Activated naive CD4-positive, alpha-beta T cell treated with anti-CD3 and anti-CD28 coated beads for 36 hours (primary cell): ENCODE data around the gene SUCNR1. TPM values are rescaled to one million over a fixed set of nuclear protein-coding genes. Genes with fewer than 3 reads are reported as not detected.
"Not testable (repeated sequence)": the region's sequence is repeated elsewhere in the genome, so short reads cannot be mapped to it uniquely, and the experiment has no call there.

ENCODE experiments used
- CTCF ChIA-PET: fragments of 350-600 bp; sonication (Branson Sonifier 250); formaldehyde crosslinking; loops from one replicate; lab custom pipeline; 2021; ENCODE audit warnings: antibody characterized with exemption; lab: Charles Lee
- DNase-seq: peaks from one replicate; pipeline ENCODE4 v3.0.0-alpha.2; 2020
- H3K27ac Mint-ChIP-seq: one replicate; pipeline ENCODE4 v1.8.0; 2021; ENCODE audit warnings: mild to moderate bottlenecking, mixed read lengths
- H3K27me3 Mint-ChIP-seq: one replicate; pipeline ENCODE4 v1.8.0; 2021; ENCODE audit warnings: low read depth, mixed read lengths
- H3K36me3 Mint-ChIP-seq: one replicate; pipeline ENCODE4 v1.8.0; 2021; ENCODE audit warnings: low read depth, mixed read lengths
- H3K4me1 Mint-ChIP-seq: one replicate; pipeline ENCODE4 v1.8.0; 2021; ENCODE audit warnings: low read depth, mixed read lengths
- H3K4me3 Mint-ChIP-seq: one replicate; pipeline ENCODE4 v1.8.0; 2021; ENCODE audit warnings: mild to moderate bottlenecking, moderate library complexity, mixed read lengths
- H3K9me3 Mint-ChIP-seq: one replicate; pipeline ENCODE4 v1.8.0; 2021; ENCODE audit warnings: mixed read lengths
- intact Hi-C: fragments of 100-400 bp; cut with micrococcal nuclease; formaldehyde crosslinking; loops from one replicate; pipeline ENCODE4 v1.15.1; 2023
- total RNA-seq, 2 experiments: library from RNA; stranded (reverse); gene quantifications; one replicate each; pipeline ENCODE4 v1.2.3, GENCODE V29; 2021

Gene SUCNR1
- total RNA-seq, 2 experiments from 2014 or later: not detected

- peaks cover 8% of the 10 kb centered on the region for H3K4me1 Mint-ChIP-seq
- no peak overlapping the region for H3K27ac Mint-ChIP-seq
- no peak for DNase-seq
- no peaks in the 10 kb centered on the region for H3K36me3 Mint-ChIP-seq
- H3K4me3 Mint-ChIP-seq: no peak overlapping the region
- no peaks in the 10 kb centered on the region for H3K9me3 Mint-ChIP-seq
- intact Hi-C loops: no loop called here
- CTCF ChIA-PET: no interaction called here
- no peaks in the 10 kb centered on the region for H3K27me3 Mint-ChIP-seq
These were observed 5.0 kb downstream of the SUCNR1 start for GRCh38 chr3:151878465-151878864.

DNA sequence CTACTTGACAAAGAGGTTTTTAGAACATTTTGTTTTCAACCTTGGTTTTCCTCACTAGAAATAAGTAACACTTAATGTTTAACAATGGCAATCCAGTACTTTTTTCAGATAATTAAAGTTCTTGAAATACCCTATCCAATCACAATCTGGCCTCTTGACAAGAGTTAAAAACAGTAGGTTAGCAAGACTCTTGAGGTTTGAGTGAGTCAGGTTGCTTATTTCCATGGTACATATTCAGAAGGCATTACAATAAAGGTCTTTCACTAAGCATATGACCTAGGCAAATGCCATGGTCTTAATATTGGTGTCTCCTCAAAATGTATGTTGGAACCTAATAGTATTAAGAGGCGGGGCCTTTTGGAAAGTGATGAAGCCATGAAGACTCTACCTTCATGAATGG, 5.6 kb downstream of the SUCNR1 start:
- H3K27ac Mint-ChIP-seq: no peak overlapping the region
- H3K27me3 Mint-ChIP-seq: no peaks in the 10 kb centered on the region
- CTCF ChIA-PET: no interaction called here
- intact Hi-C loops: no loop called here
- no peaks in the 10 kb centered on the region for H3K36me3 Mint-ChIP-seq
- no peak overlapping the region for H3K4me3 Mint-ChIP-seq
- DNase-seq: no peak
- H3K9me3 Mint-ChIP-seq: no peaks in the 10 kb centered on the region
- H3K4me1 Mint-ChIP-seq: peaks cover 8% of the 10 kb centered on the region

DNA sequence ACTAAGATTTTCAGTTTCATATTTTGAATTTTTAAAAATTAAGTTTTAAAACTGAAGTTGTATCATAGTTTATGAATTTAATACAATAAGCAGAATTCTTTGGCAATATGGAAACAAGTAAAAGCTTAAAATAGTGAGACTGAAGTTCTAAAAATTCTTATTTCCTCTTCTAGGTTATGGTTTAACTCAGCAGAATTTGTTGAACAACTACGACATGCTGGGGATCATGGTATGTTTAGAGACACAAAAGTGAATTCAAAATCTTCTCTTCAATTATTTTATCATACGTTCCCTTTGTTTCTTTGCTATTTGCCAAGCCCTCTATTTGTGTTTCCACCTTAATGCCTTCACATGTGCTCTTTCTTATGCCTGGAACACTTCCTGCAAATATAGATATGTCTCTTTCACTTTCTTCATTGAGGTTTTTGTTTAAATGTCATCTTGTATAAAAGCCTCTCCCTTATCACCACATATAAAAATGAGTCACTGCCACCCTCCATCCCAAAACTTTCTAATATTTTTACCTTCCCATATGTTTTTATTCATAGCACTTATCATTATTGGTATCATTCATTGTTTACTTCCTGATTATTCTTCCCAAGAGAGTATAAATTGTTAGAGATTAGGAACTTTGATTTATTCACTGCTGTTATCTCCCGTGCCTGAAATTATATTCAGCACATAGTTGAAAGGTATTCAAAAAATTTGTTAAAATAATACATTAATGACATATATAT, 6.4 kb downstream of the SUCNR1 start:
- Mint-ChIP-seq H3K4me3 (no peak overlapping the region), H3K27ac (no peak overlapping the region)
- CTCF ChIA-PET: no interaction called here

GRCh38 chr3:151880416-151880690, 6.9 kb downstream of the SUCNR1 start:
- H3K36me3 Mint-ChIP-seq: no peaks in the 10 kb centered on the region
- H3K27me3 Mint-ChIP-seq: no peaks in the 10 kb centered on the region
- CTCF ChIA-PET: no interaction called here
- H3K9me3 Mint-ChIP-seq: no peaks in the 10 kb centered on the region
- no peak overlapping the region for H3K27ac Mint-ChIP-seq
- H3K4me3 Mint-ChIP-seq: no peak overlapping the region
- intact Hi-C loops: no loop called here
- peaks cover 8% of the 10 kb centered on the region for H3K4me1 Mint-ChIP-seq
- DNase-seq: no peak

More for the DNA sequence above, 6.4 kb downstream of the SUCNR1 start:
- Mint-ChIP-seq H3K36me3 (no peaks in the 10 kb centered on the region), H3K27me3 (no peaks in the 10 kb centered on the region), H3K9me3 (no peaks in the 10 kb centered on the region), H3K4me1 (peaks cover 8% of the 10 kb centered on the region)
- DNase-seq: no peak
- intact Hi-C loops: no loop called here

DNA sequence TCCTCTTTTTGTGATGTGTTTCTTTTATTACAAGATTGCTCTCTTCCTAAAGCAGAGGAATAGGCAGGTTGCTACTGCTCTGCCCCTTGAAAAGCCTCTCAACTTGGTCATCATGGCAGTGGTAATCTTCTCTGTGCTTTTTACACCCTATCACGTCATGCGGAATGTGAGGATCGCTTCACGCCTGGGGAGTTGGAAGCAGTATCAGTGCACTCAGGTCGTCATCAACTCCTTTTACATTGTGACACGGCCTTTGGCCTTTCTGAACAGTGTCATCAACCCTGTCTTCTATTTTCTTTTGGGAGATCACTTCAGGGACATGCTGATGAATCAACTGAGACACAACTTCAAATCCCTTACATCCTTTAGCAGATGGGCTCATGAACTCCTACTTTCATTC, 7.7 kb downstream of the SUCNR1 start:
- peaks cover 8% of the 10 kb centered on the region for H3K4me1 Mint-ChIP-seq

DNA sequence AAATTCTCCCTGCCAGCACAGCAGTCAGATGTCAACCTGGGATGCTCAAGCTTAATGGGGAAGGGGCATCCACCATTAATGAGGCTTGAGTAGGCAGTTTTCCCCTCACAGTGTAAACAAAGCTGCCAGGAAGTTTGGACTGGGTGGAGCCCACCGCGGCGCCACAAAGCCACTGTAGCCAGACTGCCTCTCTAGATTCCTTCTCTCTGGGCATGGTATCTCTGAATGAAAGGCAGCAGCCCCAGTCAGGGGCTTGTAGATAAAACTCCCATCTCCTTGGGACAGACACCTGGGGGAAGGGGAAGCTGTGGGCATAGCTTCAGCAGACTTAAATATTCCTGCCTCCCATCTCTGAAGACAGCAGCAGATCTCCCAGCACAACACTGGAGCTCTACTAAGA, 12.0 kb downstream of the SUCNR1 start:
- H3K4me3 Mint-ChIP-seq, CTCF ChIA-PET, H3K9me3 Mint-ChIP-seq, DNase-seq, H3K27ac Mint-ChIP-seq, H3K36me3 Mint-ChIP-seq, intact Hi-C loops, H3K27me3 Mint-ChIP-seq, H3K4me1 Mint-ChIP-seq: not testable (repeated sequence)

More for the DNA sequence above, 7.7 kb downstream of the SUCNR1 start:
- no peak overlapping the region for H3K4me3 Mint-ChIP-seq
- H3K27ac Mint-ChIP-seq: no peak overlapping the region
- intact Hi-C loops: no loop called here
- DNase-seq: no peak
- H3K36me3 Mint-ChIP-seq: no peaks in the 10 kb centered on the region
- no peaks in the 10 kb centered on the region for H3K9me3 Mint-ChIP-seq
- CTCF ChIA-PET: no interaction called here
- H3K27me3 Mint-ChIP-seq: no peaks in the 10 kb centered on the region

- H3K27ac Mint-ChIP-seq, H3K4me1 Mint-ChIP-seq, intact Hi-C loops, CTCF ChIA-PET, H3K36me3 Mint-ChIP-seq, H3K4me3 Mint-ChIP-seq, DNase-seq, H3K9me3 Mint-ChIP-seq, H3K27me3 Mint-ChIP-seq: not testable (repeated sequence)
These were observed 14.2 kb downstream of the SUCNR1 start for GRCh38 chr3:151887450-151888211.

GRCh38 chr3:151890721-151891141, 17.3 kb downstream of the SUCNR1 start:
- Mint-ChIP-seq H3K4me3 (no peak overlapping the region), H3K36me3 (peaks cover 1% of the 10 kb centered on the region), H3K9me3 (no peaks in the 10 kb centered on the region), H3K27ac (no peak overlapping the region), H3K4me1 (peaks cover 7% of the 10 kb centered on the region), H3K27me3 (no peaks in the 10 kb centered on the region)
- CTCF ChIA-PET: no interaction called here
- intact Hi-C loops: no loop called here
- no peak for DNase-seq

- intact Hi-C loops: no loop called here
- H3K27ac Mint-ChIP-seq: no peak overlapping the region
- peaks cover 1% of the 10 kb centered on the region for H3K36me3 Mint-ChIP-seq
- no peaks in the 10 kb centered on the region for H3K27me3 Mint-ChIP-seq
- H3K9me3 Mint-ChIP-seq: no peaks in the 10 kb centered on the region
- no peak for DNase-seq
- CTCF ChIA-PET: interaction anchor here (0.7 kb wide), 1 partner anchor 468 kb away, joined by 3 read pairs; no protein-coding TSS in a partner anchor
- H3K4me1 Mint-ChIP-seq: peaks cover 7% of the 10 kb centered on the region
- no peak overlapping the region for H3K4me3 Mint-ChIP-seq
These were observed 18.3 kb downstream of the SUCNR1 start for GRCh38 chr3:151891721-151892120.

DNA sequence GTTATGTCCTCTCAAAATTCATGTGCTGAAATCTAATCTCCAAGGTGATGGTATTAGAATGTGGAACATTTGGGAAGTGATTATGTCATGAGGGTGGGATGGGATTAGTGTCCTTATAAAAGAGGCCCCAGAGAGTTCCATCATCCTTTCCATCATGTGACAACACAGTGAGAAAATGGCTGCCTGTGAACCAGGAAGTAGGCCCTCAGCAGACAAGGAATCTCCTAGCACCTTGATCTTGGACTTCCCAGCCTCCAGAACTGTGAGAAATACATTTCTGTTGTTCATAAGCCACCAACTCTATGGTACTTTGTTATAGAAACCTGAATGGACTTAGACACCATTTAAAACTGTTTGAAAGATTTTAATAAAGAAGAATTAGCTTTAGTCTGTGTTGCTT, 20.8 kb downstream of the SUCNR1 start:
- CTCF ChIA-PET: no interaction called here
- Mint-ChIP-seq H3K4me1 (peaks cover 7% of the 10 kb centered on the region), H3K9me3 (no peaks in the 10 kb centered on the region), H3K4me3 (no peak overlapping the region), H3K27me3 (no peaks in the 10 kb centered on the region), H3K27ac (no peak overlapping the region), H3K36me3 (peaks cover 1% of the 10 kb centered on the region)
- intact Hi-C loops: no loop called here
- DNase-seq: no peak

DNA sequence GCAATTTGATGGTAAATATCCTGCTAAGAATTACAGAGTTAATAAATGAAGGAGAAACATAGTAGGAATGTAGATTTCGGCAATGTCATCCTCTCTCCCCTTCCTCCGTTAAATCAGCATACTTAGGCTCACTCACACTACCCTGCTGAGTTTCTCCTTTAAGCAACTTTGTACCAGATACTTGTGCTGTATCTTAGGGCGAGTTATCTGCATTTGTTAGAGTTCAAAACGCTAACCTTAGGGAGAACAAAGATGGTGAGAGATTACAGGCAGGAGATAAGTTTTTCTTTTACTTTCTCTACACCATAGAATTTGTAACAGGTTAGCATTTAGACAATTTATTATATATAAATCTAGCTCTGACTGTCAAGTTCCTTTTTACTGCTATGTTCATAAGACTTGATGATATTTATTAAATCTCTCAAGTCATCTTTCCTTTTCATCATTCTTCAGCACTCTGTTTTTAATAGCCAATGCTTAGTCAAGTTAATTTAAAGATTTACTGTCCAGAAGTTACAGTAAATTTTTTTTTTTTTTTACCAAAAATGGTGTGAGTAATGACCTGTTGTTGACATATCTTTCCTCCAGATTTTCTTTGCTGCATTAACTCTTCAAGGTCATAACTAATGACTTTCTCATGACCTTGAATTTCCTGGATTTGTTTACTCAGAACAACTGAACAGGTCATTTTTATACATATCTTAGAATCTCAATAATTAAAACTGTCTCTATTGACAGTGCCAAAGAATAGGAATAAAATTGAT, 22.2 kb downstream of the SUCNR1 start:
- Mint-ChIP-seq H3K36me3 (peaks cover 1% of the 10 kb centered on the region), H3K9me3 (no peaks in the 10 kb centered on the region), H3K4me1 (peaks cover 8% of the 10 kb centered on the region), H3K4me3 (no peak overlapping the region), H3K27me3 (no peaks in the 10 kb centered on the region), H3K27ac (no peak overlapping the region)
- intact Hi-C loops: no loop called here
- CTCF ChIA-PET: interaction anchor here (0.6 kb wide), 1 partner anchor 77 kb away, joined by 3 read pairs; no protein-coding TSS in a partner anchor
- DNase-seq: no peak

DNA sequence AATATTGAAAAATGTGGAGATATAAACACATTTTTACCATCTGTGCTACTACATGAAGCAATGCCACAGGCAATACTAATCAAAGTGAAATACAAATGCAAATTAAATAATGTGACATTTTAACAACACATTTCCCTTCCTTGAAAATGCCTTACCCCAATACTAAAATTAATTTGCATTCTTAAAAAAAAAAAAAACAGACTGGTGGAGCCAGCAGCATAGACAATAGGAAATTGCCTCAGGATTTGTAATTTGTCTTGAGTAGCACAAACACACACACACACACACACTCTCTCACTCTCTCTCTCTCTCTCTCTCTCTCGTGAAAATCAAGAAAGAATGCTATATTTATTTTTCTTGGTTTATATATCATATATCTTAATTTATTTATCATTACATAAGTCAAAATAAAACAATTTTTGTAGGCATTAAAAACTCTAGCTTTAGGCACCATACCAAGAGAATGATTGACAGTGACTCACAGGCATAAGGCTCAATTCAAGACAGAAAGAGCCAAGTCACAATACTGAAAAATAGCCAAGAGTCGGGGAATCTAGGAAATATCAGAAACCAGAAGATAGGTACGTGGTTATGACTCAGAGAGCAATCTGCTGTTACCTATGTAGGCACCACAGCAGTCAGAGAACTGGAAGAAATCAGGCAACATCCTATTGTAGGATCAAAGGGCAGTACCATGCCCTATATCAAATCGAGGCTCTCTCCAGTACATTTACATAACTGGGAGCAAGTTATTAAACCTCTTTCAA, 23.0 kb downstream of the SUCNR1 start:
- Mint-ChIP-seq H3K4me3 (no peak overlapping the region), H3K9me3 (no peaks in the 10 kb centered on the region), H3K27ac (no peak overlapping the region), H3K4me1 (peaks cover 6% of the 10 kb centered on the region), H3K27me3 (peaks cover 3% of the 10 kb centered on the region), H3K36me3 (peaks cover 1% of the 10 kb centered on the region)
- intact Hi-C loops: no loop called here
- DNase-seq: no peak
- CTCF ChIA-PET: interaction anchor here (0.7 kb wide), 1 partner anchor 551 kb away, joined by 3 read pairs; no protein-coding TSS in a partner anchor
